GM10266 (cell line): ENCODE results near the gene SNCA.

Source experiments
- DNase-seq: peaks from one replicate; pipeline ENCODE4 v3.0.0; 2012; ENCODE audit errors: extremely low spot score
- TF ChIP-seq, protein P1 (sequence below): IDR thresholded peaks from 2 replicates; pipeline ENCODE4 v1.5.1; 2012; ENCODE audit warnings: mild to moderate bottlenecking, low read depth; ENCODE audit not compliant: control insufficient read depth, insufficient read depth; ENCODE audit errors: missing control alignments

SNCA gene

GRCh38 chr4:89836897-89837384, at the start of gene SNCA:
TSS of gene SNCA (minus strand) at chr4:89837161. CDS start at chr4:89835667, 1,494 bp downstream.
- TF ChIP-seq, protein P1, sequence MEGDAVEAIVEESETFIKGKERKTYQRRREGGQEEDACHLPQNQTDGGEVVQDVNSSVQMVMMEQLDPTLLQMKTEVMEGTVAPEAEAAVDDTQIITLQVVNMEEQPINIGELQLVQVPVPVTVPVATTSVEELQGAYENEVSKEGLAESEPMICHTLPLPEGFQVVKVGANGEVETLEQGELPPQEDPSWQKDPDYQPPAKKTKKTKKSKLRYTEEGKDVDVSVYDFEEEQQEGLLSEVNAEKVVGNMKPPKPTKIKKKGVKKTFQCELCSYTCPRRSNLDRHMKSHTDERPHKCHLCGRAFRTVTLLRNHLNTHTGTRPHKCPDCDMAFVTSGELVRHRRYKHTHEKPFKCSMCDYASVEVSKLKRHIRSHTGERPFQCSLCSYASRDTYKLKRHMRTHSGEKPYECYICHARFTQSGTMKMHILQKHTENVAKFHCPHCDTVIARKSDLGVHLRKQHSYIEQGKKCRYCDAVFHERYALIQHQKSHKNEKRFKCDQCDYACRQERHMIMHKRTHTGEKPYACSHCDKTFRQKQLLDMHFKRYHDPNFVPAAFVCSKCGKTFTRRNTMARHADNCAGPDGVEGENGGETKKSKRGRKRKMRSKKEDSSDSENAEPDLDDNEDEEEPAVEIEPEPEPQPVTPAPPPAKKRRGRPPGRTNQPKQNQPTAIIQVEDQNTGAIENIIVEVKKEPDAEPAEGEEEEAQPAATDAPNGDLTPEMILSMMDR, result no peak
- DNase-seq, result no peak

GRCh38 chr4:89879215-89879614, 42.3 kb upstream of the SNCA start:
- no peak for DNase-seq
- TF ChIP-seq, protein P1, result no peak

- TF ChIP-seq, protein P1, result no peak
- no peak for DNase-seq
These were observed 41.6 kb upstream of the SNCA start for GRCh38 chr4:89878611-89879010.

DNA sequence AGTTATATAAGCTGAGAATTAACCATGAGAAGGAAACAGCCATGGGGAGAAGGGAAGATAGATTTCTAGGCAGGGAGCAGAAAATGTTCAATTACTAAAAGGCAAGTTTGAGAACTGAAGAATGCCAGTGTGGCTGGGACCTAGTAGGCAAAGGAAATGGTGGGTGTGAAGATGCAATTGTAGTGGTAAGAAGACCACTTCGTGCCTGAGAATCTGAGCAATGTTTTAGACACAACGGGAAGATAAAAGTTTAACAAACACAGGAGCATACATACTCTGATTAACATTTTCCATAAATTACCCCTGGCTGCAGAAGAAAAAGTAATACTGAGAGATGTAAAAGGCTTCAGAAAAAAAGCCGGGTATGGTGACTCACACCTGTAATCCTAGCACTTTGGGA, 39.6 kb upstream of the SNCA start:
- no peak for DNase-seq
- TF ChIP-seq, protein P1, result no peak

- TF ChIP-seq, protein P1, result no peak
These were observed 34.2 kb upstream of the SNCA start for GRCh38 chr4:89871211-89871610.

DNA sequence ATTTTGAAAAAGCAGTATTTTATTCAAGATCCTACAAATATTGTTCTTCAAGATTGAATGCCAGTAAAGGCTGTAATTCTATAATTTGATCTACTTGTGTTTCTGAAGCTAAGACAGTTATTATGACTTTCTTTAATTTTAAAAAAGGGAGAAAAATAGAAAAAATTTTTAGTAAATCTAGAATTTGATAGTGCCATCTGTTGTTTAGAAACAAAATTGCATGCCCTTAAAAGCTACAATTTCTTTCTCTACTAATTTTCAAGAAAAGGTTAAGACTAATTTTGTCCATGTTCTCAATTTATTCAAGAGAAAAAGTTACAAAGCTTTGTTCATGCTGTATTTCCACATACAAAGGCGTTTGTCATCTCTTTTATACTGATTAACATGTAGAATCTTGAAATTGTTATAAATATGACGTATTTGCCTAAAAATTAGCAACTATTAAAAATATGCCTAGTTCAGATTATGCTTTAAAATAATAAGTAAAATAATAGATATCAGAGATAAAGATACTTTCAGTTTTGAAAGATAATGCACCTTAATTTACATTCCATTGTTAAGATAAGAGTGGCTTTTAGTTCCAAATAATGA, 32.1 kb upstream of the SNCA start:
- DNase-seq, result no peak
- TF ChIP-seq, protein P1, result no peak

More at GRCh38 chr4:89871211-89871610, 34.2 kb upstream of the SNCA start:
- no peak for DNase-seq

DNA sequence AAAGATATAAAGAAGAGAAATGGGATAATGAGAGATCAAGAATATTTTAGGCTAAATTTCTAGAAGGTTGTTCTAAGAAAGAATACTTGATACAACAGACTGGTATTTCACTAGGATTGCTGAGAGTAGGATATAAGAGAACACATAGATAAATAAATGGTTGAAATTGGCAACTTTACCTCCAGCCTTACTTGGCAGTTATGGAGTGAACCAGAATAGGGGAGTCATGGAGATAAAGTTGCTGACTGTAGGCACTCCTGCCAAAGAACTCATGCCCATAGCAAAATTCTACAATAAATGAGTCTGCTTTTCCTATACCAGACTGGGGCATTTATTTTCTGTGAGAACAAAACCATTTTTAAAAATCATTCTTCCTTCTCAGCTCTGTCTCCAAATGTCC, 31.3 kb upstream of the SNCA start:
- TF ChIP-seq, protein P1, result no peak
- no peak for DNase-seq
